Cerebellar cortex (tissue), 1 donor: ENCODE measurements around the gene NRIP2.
"Not testable (repeated sequence)": the region's sequence is repeated elsewhere in the genome, so short reads cannot be mapped to it uniquely, and the experiment has no call there.

ENCODE experiments used
- DNase-seq: peaks from one replicate; pipeline ENCODE4 v3.0.0-alpha.2; 2015; ENCODE audit warnings: low spot score

The NRIP2 gene, protein sequence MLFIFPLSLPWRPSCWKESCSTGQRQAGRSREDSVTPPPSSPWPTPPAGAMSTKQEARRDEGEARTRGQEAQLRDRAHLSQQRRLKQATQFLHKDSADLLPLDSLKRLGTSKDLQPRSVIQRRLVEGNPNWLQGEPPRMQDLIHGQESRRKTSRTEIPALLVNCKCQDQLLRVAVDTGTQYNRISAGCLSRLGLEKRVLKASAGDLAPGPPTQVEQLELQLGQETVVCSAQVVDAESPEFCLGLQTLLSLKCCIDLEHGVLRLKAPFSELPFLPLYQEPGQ

DNA sequence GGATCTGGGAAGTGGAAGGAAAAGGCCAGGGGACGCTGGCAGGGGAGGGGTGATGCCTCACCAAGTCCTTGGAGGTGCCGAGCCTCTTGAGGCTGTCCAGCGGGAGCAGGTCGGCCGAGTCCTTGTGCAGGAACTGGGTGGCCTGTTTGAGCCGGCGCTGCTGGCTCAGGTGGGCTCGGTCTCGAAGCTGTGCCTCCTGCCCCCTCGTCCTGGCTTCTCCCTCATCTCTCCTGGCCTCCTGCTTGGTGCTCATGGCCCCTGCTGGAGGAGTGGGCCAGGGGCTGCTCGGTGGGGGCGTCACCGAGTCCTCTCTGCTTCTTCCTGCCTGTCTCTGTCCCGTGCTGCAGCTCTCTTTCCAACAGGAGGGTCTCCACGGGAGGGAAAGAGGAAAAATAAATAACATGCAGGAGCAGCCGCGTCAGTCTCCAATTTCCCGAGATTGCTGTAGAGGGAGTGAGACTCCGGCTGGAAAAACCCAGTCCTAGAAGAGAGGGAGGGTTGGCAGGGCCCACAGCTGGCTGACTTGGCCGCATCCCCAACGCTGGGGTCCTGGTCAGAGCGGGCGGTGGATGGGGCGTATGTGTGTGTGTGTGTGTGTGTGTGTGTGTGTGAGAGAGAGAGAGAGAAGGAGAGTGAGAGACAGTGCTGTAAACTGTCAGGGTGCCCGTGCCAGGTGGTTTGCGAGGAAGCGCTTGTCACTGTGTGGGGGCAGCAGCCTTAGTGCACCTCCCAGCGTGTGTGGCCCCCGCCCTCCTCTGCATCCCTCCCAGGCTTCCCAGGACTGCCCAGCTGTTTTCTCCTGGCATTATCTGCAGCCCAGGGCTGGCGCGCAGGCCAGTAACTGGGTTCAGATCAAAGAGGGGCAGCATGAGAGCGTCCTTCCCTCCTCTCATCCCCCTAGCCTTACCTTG, at the start of gene NRIP2:
NRIP2 (minus strand) TSS at position 455 of the 911 bp plus-strand sequence; CDS start at position 403, 52 bp downstream.
- no peak for DNase-seq

GRCh38 chr12:2879853-2880252, 45.0 kb upstream of the NRIP2 start:
- no peak for DNase-seq

DNA sequence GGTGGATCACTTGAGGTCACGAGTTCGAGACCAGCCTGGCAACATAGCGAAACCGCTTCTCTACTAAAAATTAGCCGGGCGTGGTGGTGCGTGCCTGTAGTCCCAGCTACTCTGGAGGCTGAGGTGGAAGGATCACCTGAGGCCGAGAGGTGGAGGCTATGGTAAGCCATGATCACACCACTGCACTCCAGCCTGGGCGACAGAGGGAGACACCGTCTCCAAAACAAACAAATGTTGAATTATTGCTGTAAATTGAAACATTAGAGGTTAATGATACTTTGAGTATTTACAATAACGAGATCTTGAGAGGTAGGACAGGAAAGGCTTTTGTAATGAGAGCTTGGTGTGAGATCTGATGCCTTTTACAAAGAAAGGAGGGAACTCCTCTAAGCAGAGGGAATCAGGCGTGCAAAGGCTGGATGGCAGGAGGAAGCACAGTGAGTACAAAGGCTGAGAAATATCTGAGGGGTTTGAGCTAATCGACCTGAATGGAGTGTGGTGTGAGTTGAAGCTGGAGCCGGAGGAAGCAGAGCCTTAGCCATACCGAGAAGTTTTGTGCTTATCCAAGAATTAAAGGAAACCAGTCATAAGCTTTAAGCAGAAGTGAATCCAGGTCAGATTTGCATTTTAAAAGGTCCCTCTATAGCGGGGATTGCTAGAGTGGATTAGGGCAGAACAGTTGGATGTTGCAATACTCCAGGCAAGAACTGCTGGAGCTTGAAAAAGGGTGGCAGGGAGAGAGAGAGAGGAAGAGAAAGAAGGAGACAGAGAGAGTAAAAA, 43.3 kb upstream of the NRIP2 start:
- no peak for DNase-seq

DNA sequence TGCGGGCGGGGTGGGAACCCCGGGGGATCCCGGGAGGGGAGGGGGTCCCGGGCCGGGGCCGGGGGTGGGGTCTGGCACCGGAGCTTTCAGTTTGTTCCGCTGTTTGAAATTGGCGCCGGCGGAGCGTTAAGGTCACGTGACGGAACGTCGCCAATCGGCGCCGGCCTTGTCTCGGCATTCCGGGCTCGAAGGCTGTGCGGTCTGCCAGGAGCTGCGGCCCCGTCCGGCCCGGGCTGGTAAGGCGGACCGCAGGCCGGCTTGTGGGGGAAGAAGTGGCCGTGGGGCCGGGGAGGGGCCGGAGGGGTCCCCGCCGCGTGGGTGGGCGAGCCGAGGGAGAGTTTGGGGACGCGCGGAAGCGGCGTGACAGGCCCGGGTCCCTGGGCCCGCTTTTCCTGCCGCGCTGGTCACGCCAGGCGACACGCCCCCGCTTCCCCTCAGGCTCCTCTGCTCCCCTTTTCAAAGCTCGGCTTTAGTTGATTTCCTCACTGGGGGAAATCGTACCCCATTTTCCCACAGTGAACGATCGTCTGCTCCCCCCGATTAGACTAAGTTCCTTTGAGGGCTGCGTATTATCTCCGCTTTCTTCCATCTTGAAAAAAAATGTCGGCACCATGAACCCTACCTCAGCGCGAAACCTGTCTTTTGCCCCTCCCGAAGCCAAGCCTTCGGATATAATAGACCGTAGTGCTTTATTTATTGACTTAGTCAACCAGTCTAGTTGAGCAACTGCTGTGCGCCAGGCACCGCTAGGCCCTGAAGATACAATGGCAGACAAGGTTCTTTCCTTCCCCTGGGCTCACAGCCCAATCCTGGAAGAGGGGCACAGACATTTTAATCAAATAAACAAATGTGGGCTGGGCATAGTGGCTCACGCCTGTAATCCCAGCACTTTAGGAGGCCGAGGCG, 42.5 kb upstream of the NRIP2 start, which contains the start of the genes FOXM1 and RHNO1:
FOXM1 (minus strand) TSS at position 128 of the 906 bp plus-strand sequence. CDS start 2,696 bp downstream, outside the sequence.
RHNO1 (plus strand) TSS at position 177 of the 906 bp plus-strand sequence. CDS start 8,144 bp downstream, outside the sequence.
- peak; percentile 90 for DNase-seq

- no peak for DNase-seq
Observed at GRCh38 chr12:2876431-2877046, 41.7 kb upstream of the NRIP2 start.

GRCh38 chr12:2868986-2869632, 34.3 kb upstream of the NRIP2 start:
- not testable (repeated sequence) for DNase-seq

DNA sequence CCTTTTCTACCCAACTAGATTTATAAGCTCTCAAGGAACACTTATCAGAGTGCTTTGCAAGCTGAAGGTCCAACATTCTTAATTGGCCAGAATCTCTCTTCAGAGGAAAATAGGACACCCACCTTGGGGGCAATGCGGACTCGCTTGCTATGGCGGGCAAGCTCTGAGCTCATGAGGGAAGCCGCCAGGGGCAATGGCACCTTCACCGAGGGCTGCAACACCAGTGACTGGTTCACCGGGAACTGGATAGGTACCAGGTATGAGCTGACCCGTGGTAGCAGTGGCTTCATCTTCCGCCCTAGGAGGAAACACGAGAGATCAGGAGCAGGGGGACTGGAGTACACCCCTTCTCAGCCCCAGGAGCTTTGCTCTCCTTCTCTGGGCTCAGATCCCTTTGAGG, 29.4 kb upstream of the NRIP2 start:
- DNase-seq, result no peak

GRCh38 chr12:2863402-2863801, 28.6 kb upstream of the NRIP2 start:
- not testable (repeated sequence) for DNase-seq

GRCh38 chr12:2862876-2863275, 28.0 kb upstream of the NRIP2 start:
- no peak for DNase-seq

DNA sequence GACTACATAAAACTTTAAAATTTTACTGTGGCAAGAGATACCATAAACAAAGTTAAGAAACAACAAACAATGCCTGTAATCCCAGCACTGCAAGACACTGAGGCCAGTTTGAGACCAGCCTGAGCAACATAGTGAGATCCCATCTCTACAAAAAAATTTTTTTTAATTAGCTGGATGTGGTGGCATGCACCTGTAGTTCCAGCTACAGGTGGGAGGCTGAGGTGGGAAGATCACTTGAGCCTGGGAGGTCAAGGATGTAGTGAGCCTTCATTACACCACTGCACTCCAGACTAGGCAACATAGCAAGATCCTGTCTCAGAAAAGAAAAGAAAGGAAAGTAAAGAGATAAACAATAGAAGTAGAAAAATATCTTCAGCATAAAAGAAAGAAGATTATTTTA, 25.3 kb upstream of the NRIP2 start:
- no peak for DNase-seq

GRCh38 chr12:2858944-2859421, 24.1 kb upstream of the NRIP2 start:
- no peak for DNase-seq

DNA sequence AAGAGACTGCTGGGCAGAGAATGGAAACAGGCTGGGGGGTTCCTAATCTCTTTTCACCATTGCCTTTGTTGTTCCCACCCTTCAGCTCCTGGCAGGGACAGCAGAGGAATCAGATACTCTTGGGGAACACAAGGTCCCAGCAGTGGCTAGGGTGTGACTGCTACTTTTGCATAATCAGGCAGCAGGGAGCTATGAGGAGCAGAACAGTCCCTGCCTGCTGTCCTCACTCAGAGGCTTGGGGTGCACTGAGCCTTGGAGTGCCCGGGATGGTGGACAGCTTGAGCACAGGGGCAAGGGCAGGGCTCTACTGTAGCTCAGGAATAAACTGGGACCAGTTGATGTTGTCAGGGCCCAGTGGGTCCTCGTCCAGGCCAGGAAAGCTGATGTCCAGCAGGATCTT, 23.5 kb upstream of the NRIP2 start:
- no peak for DNase-seq

- no peak for DNase-seq
Observed at GRCh38 chr12:2857576-2857975, 22.7 kb upstream of the NRIP2 start.

GRCh38 chr12:2857021-2857431, 22.2 kb upstream of the NRIP2 start, which contains the start of gene TEX52:
TEX52 (minus strand) TSS chr12:2857039; CDS start chr12:2857026, 13 bp downstream.
- peak; percentile 16 for DNase-seq

DNA sequence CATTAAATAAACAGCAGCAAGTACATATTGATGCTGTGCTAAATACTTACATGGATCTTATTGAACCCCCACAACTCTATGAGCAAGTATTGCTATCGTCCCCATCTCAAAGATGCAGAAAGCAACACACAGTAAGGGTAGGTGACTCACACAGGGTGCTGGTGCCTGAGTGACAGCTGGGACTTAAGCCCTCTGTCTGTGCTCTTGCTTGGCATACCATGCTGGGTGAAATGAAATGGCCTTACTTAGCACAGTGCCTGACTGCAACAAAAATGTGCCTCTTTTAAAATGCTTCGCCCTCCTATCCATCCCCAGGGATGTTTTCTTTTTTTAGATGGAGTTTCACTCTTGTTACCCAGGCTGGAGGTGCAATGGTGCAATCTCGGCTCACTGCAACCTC, 21.2 kb upstream of the NRIP2 start:
- DNase-seq, result no peak

DNA sequence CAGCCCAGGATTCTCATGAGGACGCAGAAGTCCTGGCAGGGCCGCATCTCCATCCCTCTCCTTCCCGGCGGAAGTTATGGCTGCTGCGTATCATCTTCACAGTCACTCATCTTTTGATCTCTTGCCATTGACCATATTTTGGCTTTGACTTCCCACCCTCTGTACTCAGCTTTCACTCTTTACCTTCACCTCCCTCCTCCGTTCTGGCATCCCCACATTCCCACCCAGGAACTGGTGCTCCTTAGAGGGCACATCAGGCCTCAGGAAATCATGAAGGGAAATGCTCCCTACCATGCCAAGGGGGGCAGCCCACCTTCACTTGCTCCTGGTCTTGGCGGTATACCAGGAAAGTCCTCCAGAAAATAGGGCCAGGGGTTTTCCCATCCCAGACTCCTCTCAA, 20.7 kb upstream of the NRIP2 start:
- no peak for DNase-seq

GRCh38 chr12:2854669-2855453, 20.0 kb upstream of the NRIP2 start:
- DNase-seq, result no peak

DNA sequence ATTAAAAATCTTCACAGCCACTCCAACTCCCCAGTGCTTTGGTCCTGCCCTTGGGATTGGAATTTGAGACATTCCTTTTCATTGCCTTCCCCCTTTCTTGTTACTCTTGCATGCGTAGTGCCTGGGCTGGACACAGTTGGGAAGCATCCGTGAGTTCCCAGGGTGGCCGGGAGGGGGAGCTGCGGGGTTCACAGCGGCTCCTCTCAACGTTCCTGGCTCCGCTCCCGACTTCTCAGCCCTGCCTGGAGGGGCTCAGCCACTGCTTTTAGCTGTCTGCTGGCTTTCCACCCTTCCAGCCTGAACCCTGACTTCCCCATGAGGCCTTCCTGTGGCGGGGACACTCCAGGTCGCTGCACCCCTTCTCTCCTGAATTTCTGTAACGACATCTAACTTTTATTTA, 18.8 kb upstream of the NRIP2 start:
- DNase-seq, result peak; percentile 83

DNA sequence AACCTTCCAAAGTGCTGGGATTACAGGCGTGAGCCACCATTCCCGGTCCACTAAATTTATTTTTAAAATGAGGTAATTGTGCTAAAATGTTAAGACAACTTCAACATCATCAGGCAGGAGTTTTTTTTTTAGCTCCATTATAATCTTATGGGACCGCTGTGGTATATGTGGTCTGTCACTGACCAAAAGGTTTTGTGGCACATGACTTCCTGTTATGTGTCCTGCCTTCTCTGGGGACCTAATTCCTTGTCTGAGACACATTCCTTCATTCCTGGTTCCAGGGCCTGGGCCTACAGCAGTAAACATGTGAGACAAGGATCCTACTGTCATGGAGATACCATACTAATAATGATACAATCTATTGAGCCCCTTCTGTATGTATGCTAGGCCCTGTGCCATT, 17.1 kb upstream of the NRIP2 start:
- no peak for DNase-seq
